LNCAP (cell line): ENCODE measurements around the gene KLK15.

Experiments
- TF ChIP-seq, protein P1 (sequence below): fragments of 450-650 bp; IDR thresholded peaks from 2 replicates; pipeline ENCODE4 v1.5.1; 2017; ENCODE audit warnings: mild to moderate bottlenecking

Gene KLK15

DNA sequence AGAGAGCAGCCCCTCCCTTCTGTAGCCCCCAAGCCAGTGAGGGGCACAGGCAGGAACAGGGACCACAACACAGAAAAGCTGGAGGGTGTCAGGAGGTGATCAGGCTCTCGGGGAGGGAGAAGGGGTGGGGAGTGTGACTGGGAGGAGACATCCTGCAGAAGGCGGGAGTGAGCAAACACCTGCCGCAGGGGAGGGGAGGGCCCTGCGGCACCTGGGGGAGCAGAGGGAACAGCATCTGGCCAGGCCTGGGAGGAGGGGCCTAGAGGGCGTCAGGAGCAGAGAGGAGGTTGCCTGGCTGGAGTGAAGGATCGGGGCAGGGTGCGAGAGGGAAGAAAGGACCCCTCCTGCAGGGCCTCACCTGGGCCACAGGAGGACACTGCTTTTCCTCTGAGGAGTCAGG, 25.5 kb upstream of the KLK15 start:
- TF ChIP-seq, protein P1, sequence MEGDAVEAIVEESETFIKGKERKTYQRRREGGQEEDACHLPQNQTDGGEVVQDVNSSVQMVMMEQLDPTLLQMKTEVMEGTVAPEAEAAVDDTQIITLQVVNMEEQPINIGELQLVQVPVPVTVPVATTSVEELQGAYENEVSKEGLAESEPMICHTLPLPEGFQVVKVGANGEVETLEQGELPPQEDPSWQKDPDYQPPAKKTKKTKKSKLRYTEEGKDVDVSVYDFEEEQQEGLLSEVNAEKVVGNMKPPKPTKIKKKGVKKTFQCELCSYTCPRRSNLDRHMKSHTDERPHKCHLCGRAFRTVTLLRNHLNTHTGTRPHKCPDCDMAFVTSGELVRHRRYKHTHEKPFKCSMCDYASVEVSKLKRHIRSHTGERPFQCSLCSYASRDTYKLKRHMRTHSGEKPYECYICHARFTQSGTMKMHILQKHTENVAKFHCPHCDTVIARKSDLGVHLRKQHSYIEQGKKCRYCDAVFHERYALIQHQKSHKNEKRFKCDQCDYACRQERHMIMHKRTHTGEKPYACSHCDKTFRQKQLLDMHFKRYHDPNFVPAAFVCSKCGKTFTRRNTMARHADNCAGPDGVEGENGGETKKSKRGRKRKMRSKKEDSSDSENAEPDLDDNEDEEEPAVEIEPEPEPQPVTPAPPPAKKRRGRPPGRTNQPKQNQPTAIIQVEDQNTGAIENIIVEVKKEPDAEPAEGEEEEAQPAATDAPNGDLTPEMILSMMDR: no peak

DNA sequence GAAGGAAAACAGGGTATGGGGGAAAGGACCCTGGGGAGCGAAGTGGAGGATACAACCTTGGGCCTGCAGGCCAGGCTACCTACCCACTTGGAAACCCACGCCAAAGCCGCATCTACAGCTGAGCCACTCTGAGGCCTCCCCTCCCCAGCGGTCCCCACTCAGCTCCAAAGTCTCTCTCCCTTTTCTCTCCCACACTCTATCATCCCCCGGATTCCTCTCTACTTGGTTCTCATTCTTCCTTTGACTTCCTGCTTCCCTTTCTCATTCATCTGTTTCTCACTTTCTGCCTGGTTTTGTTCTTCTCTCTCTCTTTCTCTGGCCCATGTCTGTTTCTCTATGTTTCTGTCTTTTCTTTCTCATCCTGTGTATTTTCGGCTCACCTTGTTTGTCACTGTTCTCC, 24.0 kb upstream of the KLK15 start:
- TF ChIP-seq, protein P1: no peak

DNA sequence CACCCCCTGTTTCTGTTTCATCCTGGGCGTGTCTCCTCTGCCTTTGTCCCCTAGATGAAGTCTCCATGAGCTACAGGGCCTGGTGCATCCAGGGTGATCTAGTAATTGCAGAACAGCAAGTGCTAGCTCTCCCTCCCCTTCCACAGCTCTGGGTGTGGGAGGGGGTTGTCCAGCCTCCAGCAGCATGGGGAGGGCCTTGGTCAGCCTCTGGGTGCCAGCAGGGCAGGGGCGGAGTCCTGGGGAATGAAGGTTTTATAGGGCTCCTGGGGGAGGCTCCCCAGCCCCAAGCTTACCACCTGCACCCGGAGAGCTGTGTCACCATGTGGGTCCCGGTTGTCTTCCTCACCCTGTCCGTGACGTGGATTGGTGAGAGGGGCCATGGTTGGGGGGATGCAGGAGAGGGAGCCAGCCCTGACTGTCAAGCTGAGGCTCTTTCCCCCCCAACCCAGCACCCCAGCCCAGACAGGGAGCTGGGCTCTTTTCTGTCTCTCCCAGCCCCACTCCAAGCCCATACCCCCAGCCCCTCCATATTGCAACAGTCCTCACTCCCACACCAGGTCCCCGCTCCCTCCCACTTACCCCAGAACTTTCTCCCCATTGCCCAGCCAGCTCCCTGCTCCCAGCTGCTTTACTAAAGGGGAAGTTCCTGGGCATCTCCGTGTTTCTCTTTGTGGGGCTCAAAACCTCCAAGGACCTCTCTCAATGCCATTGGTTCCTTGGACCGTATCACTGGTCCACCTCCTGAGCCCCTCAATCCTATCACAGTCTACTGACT, 21.4 kb upstream of the KLK15 start, which contains the start of gene KLK3:
Gene KLK3 (plus strand): TSS at position 280 of the 775 bp plus-strand sequence. CDS start 41 bp downstream, at position 321.
- TF ChIP-seq, protein P1: no peak

DNA sequence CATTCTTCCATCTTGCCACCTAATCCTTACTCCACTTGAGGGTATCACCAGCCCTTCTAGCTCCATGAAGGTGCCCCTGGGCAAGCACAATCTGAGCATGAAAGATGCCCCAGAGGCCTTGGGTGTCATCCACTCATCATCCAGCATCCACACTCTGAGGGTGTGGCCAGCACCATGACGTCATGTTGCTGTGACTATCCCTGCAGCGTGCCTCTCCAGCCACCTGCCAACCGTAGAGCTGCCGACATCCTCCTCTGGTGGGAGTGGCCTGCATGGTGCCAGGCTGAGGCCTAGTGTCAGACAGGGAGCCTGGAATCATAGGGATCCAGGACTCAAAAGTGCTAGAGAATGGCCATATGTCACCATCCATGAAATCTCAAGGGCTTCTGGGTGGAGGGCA, 18.2 kb upstream of the KLK15 start:
- TF ChIP-seq, protein P1: no peak

DNA sequence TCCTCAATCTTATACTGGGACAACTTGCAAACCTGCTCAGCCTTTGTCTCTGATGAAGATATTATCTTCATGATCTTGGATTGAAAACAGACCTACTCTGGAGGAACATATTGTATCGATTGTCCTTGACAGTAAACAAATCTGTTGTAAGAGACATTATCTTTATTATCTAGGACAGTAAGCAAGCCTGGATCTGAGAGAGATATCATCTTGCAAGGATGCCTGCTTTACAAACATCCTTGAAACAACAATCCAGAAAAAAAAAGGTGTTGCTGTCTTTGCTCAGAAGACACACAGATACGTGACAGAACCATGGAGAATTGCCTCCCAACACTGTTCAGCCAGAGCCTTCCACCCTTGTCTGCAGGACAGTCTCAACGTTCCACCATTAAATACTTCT, 17.4 kb upstream of the KLK15 start:
- TF ChIP-seq, protein P1: no peak

DNA sequence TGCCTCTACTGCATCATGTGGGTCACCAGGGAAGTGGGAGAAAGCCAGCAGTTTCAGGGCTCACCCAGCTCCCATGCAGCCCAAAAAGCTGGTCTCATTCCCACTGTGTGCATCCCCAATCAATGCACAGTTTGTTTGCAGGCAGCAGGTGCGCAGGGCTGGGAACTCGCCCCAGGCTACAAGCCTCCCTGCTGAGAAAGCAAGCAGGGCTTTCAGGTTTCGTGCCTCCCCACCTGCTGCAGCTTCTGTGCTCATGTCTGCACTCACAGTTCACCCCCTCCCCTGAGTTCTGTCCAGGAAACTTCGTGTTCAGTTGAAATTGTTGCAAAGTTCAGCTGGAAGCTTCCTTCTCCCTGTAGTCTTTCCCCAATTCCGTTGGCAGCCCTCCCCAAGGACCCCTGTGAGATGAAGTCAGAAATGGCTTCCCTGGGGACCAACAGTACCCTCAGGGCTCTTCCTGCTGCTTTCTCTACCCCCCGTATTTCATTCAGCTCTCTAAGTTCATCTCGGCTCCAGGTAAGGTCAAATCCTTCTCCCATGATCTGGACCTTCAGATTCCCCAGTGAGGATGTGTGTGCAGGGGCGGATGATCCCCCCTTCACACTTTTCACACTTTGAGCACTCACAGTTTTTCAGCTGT, 11.0 kb upstream of the KLK15 start:
- TF ChIP-seq, protein P1: no peak

DNA sequence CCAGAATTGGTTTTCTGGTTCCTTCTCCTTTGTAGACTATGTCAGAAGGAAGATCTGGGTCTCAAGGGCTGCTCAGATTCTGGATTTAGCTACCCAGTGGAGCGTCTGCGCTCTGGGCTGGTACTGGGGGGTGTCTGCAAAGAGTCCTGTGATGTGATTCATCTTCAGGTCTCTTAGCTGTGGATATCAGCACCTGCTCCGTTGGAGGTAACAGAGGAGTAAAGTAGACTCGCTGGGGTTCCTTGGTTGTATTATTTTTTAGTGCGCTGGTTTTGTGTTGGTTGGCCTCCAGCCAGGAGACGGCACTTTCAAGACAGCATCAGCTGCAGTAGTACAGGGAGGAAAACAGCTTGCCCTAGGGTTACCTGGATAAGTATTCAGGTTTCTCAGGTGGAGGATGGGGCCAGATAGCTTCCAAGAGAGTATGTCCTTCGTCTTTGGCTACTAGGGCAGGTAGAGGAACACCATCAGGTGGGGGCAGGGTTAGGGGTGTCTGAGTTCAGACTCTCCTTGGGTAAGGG, 10.4 kb upstream of the KLK15 start:
- TF ChIP-seq, protein P1: no peak
